Astrocyte of the spinal cord (primary cell): ENCODE data around the gene TP53BP2.

Experiments used
- DNase-seq: peaks from one replicate; pipeline ENCODE4 v3.0.0; 2011; ENCODE audit warnings: low read depth, low spot score
- H3K4me3 ChIP-seq: 2 replicates; pipeline ENCODE4 v1.5.1; 2011; ENCODE audit warnings: low read depth, mild to moderate bottlenecking, low read length, moderate library complexity
- in situ Hi-C: cut with HindIII; loops from 2 replicates; pipeline ENCODE4 v1.10.0; 2017; ENCODE audit warnings: low sequenced_read_pairs
- TF ChIP-seq, protein P1 (sequence below): IDR thresholded peaks from 2 replicates; pipeline ENCODE4 v1.5.1; 2012; ENCODE audit warnings: low read depth, mild to moderate bottlenecking, low read length, inconsistent platforms

Gene TP53BP2

DNA sequence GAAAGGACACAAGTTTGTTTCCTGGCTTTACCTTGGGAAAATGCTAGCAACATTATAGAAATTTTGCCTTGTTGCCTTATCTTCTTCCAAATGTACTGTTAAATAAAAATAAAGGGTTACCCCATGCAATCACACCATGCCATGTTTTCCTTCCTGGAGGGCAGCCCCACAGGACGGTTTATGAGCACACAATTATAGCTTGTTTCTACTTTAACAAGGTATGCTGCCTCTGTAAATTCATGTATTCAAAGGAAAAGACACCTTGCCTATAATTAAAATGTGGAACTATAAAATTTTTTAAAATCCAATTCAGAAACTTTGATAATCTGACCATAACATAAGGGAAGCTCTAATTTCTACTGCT lies 70.1 kb downstream of the TP53BP2 start:
- TF ChIP-seq, protein P1, sequence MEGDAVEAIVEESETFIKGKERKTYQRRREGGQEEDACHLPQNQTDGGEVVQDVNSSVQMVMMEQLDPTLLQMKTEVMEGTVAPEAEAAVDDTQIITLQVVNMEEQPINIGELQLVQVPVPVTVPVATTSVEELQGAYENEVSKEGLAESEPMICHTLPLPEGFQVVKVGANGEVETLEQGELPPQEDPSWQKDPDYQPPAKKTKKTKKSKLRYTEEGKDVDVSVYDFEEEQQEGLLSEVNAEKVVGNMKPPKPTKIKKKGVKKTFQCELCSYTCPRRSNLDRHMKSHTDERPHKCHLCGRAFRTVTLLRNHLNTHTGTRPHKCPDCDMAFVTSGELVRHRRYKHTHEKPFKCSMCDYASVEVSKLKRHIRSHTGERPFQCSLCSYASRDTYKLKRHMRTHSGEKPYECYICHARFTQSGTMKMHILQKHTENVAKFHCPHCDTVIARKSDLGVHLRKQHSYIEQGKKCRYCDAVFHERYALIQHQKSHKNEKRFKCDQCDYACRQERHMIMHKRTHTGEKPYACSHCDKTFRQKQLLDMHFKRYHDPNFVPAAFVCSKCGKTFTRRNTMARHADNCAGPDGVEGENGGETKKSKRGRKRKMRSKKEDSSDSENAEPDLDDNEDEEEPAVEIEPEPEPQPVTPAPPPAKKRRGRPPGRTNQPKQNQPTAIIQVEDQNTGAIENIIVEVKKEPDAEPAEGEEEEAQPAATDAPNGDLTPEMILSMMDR, result no peak
- no peak overlapping the region for H3K4me3 ChIP-seq
- no peak for DNase-seq
- in situ Hi-C loops, result no loop called here

DNA sequence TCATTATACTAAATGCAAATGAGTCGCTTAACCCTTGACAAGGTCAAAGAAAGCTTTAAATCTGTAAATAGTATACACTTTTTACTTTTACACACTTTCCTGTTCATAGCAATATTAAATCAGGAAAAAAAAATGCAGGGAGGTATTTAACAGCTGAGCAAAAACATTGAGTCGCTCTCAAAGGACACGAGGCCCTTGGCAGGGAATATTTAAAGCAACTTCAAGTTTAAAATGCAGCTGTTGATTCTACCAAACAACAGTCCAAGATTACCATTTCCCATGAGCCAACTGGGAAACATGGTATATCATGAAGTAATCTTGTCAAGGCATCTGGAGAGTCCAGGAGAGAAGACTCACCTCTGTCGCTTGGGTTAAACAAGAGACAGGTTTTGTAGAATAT lies 70.7 kb downstream of the TP53BP2 start:
- no peak overlapping the region for H3K4me3 ChIP-seq
- in situ Hi-C loops, result no loop called here
- TF ChIP-seq, protein P1, result no peak
- DNase-seq, result peak; percentile 83

DNA sequence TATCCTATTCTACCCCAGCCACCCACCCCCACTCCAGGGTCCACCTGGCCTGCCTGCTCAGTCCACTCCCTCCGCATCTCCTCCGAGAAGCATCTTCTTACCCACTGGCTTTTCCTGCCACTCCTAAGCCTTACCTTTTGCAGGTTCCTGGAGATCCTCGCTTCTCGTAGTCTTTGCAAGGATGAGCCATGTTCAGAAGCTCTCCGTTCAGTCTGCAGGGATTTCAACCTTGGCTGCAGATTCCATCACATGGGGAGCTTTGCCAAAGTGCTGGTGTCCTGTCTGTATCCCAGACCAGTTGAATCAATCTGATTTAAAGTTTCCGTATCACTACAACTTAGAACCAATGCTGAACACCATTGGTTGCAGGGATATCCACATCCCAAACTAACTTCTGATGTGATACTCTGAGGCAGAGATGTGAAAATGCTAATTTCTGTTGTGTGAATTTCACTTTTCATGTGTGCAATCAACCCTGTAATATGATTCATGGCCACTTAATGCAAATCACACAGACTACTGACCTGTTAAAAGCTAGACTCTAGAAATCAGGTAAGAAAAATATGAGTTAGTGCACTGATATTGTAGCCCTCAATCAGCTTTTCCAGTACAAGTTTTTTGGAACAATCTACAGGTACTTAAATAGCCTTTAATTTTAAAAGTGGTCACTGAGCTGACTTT lies 71.5 kb downstream of the TP53BP2 start:
- TF ChIP-seq, protein P1, result no peak
- in situ Hi-C loops, result no loop called here
- peak; percentile 11 for DNase-seq
- no peak overlapping the region for H3K4me3 ChIP-seq

DNA sequence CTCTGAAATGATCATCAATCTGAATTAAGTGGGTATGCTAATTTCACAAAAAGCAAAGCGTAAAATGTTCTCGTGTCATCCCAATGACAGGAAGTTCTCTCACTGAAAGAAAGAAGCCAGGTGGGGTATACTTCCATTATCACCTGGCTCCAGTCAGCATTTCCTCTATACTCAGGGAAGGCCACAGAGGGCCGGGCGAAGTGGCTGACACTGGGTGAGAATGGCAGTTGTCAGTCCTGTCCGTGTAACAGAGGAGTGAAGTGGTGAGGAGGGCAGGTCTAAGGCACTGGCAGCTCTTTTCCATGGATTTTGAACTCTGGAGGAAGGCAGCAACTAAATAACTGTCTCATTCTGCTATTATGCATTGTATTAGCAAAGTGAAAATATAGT lies 73.0 kb downstream of the TP53BP2 start:
- H3K4me3 ChIP-seq, result no peak overlapping the region
- TF ChIP-seq, protein P1, result no peak
- no peak for DNase-seq
- in situ Hi-C loops, result no loop called here

DNA sequence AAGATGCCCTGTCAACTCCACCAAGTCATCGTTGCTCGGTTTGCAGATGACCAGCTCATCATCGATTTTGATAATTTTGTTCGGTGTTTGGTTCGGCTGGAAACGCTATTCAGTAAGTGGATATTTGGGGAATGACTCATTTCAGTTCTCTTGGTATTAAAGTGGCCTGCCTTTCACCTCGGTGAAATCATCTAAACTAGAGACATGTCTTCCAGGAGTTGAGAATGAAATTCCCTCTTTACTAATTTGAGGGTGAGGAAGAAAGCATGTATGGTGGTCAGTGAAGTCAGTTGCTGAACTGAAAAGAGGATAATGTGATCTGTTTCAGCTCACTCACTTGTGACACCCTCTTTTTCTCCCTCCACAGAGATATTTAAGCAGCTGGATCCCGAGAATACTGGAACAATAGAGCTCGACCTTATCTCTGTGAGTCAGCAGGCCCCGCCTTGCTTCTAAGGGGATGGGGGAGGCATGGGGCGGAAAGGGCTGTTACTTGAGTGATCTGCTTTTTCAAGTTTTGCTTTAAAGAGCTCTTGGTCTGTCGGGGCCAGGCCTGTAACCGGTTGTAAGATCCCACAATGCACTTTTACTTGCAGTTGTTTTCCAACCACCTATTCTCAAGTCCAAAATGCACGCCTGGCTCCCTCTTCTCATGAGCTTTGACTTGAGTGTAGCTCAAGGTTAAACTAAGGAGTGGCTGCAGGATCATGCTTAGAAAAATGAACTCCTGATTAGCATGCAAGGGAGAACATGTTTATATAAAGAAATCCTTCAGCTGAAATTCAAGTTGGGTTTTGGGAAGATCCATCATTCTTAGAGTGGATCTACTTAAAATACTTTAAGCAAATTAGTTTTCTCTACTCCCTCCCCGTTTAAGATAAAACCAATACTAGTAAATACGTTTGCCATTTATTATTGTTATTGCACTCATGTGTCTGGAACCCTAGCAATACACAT lies 73.7 kb downstream of the TP53BP2 start:
- peak; percentile 91 for DNase-seq
- TF ChIP-seq, protein P1, result no peak
- in situ Hi-C loops, result no loop called here
- H3K4me3 ChIP-seq, result no peak overlapping the region

DNA sequence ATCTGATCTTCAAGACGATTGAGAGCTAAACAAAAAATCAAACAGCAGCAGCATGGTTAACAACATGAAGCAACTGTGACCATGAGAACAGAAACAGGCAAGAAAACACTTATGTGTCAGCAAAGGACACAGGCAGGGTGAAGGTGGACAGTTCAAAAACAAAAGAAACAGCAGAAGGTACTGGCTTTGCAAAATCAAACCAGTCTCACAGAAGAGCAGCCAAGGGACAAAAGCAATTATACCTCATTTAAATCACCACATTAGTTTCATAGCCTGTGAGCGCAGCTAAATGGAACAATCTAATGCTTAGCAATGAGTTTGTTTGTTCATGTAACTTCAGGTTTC lies 74.3 kb downstream of the TP53BP2 start:
- no peak overlapping the region for H3K4me3 ChIP-seq
- no peak for DNase-seq
- TF ChIP-seq, protein P1, result no peak
- in situ Hi-C loops, result no loop called here
